Natural killer cell (primary cell): ENCODE results near the gene RASSF4. TPM values are rescaled to one million over a fixed set of nuclear protein-coding genes. Genes with fewer than 3 reads are reported as not detected.

Source experiments
- ATAC-seq, 3 donors: fragments of 150-1000 bp in 2 of 3; fragments of 200-7000 bp in 1 of 3; cut with Tn5 transposase; 1 replicate in 1 of 3; 2 replicates in 2 of 3; pipeline ENCODE4 v1.10.0; 2021; ENCODE audit warnings: mild to moderate bottlenecking in 2 of 3, moderate library complexity in 2 of 3
- DNase-seq, 2 donors: peaks; one replicate each; pipeline versions ENCODE4 v3.0.0 to v3.0.0-alpha.2; 2013 to 2021; ENCODE audit warnings: mixed read lengths in 1 of 2
- H3K27ac ChIP-seq: one replicate; pipeline ENCODE4 v1.5.1; 2013; ENCODE audit warnings: mild to moderate bottlenecking, low read length
- H3K27me3 ChIP-seq: one replicate; pipeline ENCODE4 v1.6.1; 2013; ENCODE audit warnings: low read length; ENCODE audit not compliant: control insufficient read depth, insufficient read depth
- H3K36me3 ChIP-seq: one replicate; pipeline ENCODE4 v1.6.1; 2013; ENCODE audit warnings: low read length; ENCODE audit not compliant: control insufficient read depth, insufficient read depth
- H3K4me1 ChIP-seq: one replicate; pipeline ENCODE4 v1.6.1; 2013; ENCODE audit warnings: low read length; ENCODE audit not compliant: control insufficient read depth, insufficient read depth
- H3K4me3 ChIP-seq: one replicate; pipeline ENCODE4 v1.5.1; 2013; ENCODE audit warnings: low read length
- H3K9me3 ChIP-seq: one replicate; pipeline ENCODE4 v1.6.1; 2013; ENCODE audit warnings: low read length; ENCODE audit not compliant: control insufficient read depth, insufficient read depth
- H3K27ac Mint-ChIP-seq, 2 donors: one replicate each; pipeline ENCODE4 v1.8.0; 2022; ENCODE audit warnings: mild to moderate bottlenecking in 2 of 2, mixed read lengths in 2 of 2, moderate library complexity in 1 of 2
- H3K27me3 Mint-ChIP-seq, 2 donors: one replicate each; pipeline ENCODE4 v1.8.0; 2022; ENCODE audit warnings: low read depth in 2 of 2, mixed read lengths in 2 of 2
- H3K36me3 Mint-ChIP-seq: one replicate; pipeline ENCODE4 v1.8.0; 2022; ENCODE audit warnings: mixed read lengths
- H3K4me1 Mint-ChIP-seq, 2 donors: one replicate each; pipeline ENCODE4 v1.8.0; 2022; ENCODE audit warnings: mixed read lengths in 2 of 2
- H3K4me3 Mint-ChIP-seq: one replicate; pipeline ENCODE4 v1.8.0; 2022; ENCODE audit warnings: mild to moderate bottlenecking, moderate library complexity, mixed read lengths
- H3K9me3 Mint-ChIP-seq, 2 donors: one replicate each; pipeline ENCODE4 v1.8.0; 2022; ENCODE audit warnings: mixed read lengths in 2 of 2
- CTCF ChIP-seq: fragments of 200-600 bp; IDR thresholded peaks from one replicate; pipeline ENCODE4 v1.8.0; 2022; ENCODE audit warnings: antibody characterized with exemption
- WGBS: methylation state at CpG from one replicate; pipeline ENCODE4 v1.1.7; 2013; ENCODE audit warnings: missing lambda C conversion rate; ENCODE audit not compliant: insufficient coverage; 5-methylcytosine and 5-hydroxymethylcytosine counted together
- intact Hi-C: fragments of 100-400 bp; cut with micrococcal nuclease; formaldehyde crosslinking; loops from one replicate; pipeline ENCODE4 v1.14.2; 2022
- total RNA-seq, 4 donors: library from RNA; stranded (reverse); fragments of 120-200 nt in 1 of 4; gene quantifications; one replicate each; pipeline versions ENCODE4 v1.2.3 to v1.2.4, GENCODE V29; 2013 to 2022

The RASSF4 gene
- total RNA-seq, 3 donors from 2014 or later (not counting 1 experiment from before 2014, with no cell fraction given), result 99.8 to 116 (median 104) TPM

- H3K4me3 ChIP-seq, result no peak overlapping the region
- peaks cover 61% of the 10 kb centered on the region for H3K4me1 ChIP-seq
- Mint-ChIP-seq H3K9me3 (no peaks in the 10 kb centered on the region), H3K36me3 (no peaks in the 10 kb centered on the region), H3K4me3 (peak overlapping the region; percentile 63), H3K27me3 (no peaks in the 10 kb centered on the region), H3K27ac (peak overlapping the region in 1 of 2 donors; percentile 72), H3K4me1 (peaks cover 38 to 54% of the 10 kb centered on the region in 2 donors)
- DNase-seq (peak in 1 of 2 donors; percentile 25), ATAC-seq (no peak)
- H3K27me3 ChIP-seq, result no peaks in the 10 kb centered on the region
- 38% methylated on average over 18 of the region's 18 CpGs for WGBS
- H3K9me3 ChIP-seq, result no peaks in the 10 kb centered on the region
- peak overlapping the region; percentile 23 for H3K27ac ChIP-seq
- no peaks in the 10 kb centered on the region for H3K36me3 ChIP-seq
- intact Hi-C loops, result loop anchor here (2.0 kb wide), 1 partner anchor 15 kb away; the partner anchor contains the start of gene RASSF4
- no peak for TF ChIP-seq CTCF
Measured at GRCh38 chr10:44973323-44974081, 13.9 kb downstream of the RASSF4 start.

GRCh38 chr10:44974082-44974627, 14.6 kb downstream of the RASSF4 start:
- Histone ChIP-seq H3K36me3 (no peaks in the 10 kb centered on the region), H3K27ac (no peak overlapping the region), H3K4me1 (peaks cover 55% of the 10 kb centered on the region), H3K9me3 (no peaks in the 10 kb centered on the region), H3K27me3 (no peaks in the 10 kb centered on the region), H3K4me3 (peak overlapping the region; percentile 24)
- intact Hi-C loops, result loop anchor here (2.0 kb wide), 1 partner anchor 15 kb away; the partner anchor contains the start of gene RASSF4
- H3K9me3 Mint-ChIP-seq, result no peaks in the 10 kb centered on the region
- H3K27me3 Mint-ChIP-seq, result no peaks in the 10 kb centered on the region
- no peaks in the 10 kb centered on the region for H3K36me3 Mint-ChIP-seq
- peak overlapping the region; percentile 63 for H3K4me3 Mint-ChIP-seq
- peak overlapping the region in 1 of 2 donors; percentile 72 for H3K27ac Mint-ChIP-seq
- no peak for TF ChIP-seq CTCF
- WGBS, result 67% methylated on average over 7 of the region's 7 CpGs
- no peak for DNase-seq
- peaks cover 32 to 47% of the 10 kb centered on the region in 2 donors for H3K4me1 Mint-ChIP-seq
- ATAC-seq, result no peak

GRCh38 chr10:44974628-44975430, 15.2 kb downstream of the RASSF4 start:
- H3K27me3 ChIP-seq, result no peaks in the 10 kb centered on the region
- H3K36me3 Mint-ChIP-seq, result no peaks in the 10 kb centered on the region
- no peak overlapping the region for H3K27ac ChIP-seq
- WGBS, result 8% methylated on average over 46 of the region's 46 CpGs
- peaks cover 25 to 40% of the 10 kb centered on the region in 2 donors for H3K4me1 Mint-ChIP-seq
- H3K4me3 ChIP-seq, result peak overlapping the region; percentile 24
- intact Hi-C loops, result loop anchor here (1.0 to 2.0 kb wide), 2 partner anchors 16 to 43 kb away; partner anchors contain the start of gene RASSF4
- no peaks in the 10 kb centered on the region for H3K36me3 ChIP-seq
- H3K4me1 ChIP-seq, result peaks cover 48% of the 10 kb centered on the region
- peak; percentile 72 to 81 for DNase-seq
- ATAC-seq, result peak; percentile 91 to 98 (median 97)
- peak overlapping the region in 1 of 2 donors; percentile 72 for H3K27ac Mint-ChIP-seq
- no peaks in the 10 kb centered on the region for H3K27me3 Mint-ChIP-seq
- H3K4me3 Mint-ChIP-seq, result peak overlapping the region; percentile 63
- peak; percentile 98 for TF ChIP-seq CTCF
- no peaks in the 10 kb centered on the region for H3K9me3 ChIP-seq
- H3K9me3 Mint-ChIP-seq, result no peaks in the 10 kb centered on the region
